AG04450 (cell line): Measurements from ENCODE around the gene DDX24. TPM values are rescaled to one million over a fixed set of nuclear protein-coding genes. Genes with fewer than 3 reads are reported as not detected.

Experiments
- CTCF ChIA-PET: fragments of 300-600, 350-600 bp; formaldehyde crosslinking; extraction: SDS; loops from one replicate; lab custom pipeline; 2022; ENCODE audit warnings: antibody characterized with exemption, inconsistent platforms; lab: Charles Lee
- POLR2A ChIA-PET: fragments of 350-600 bp; formaldehyde crosslinking; extraction: SDS; loops from one replicate; lab custom pipeline; 2021; ENCODE audit warnings: antibody characterized with exemption, inconsistent platforms; lab: Yijun Ruan, JAX
- DNase-seq: peaks from one replicate; pipeline ENCODE4 v3.0.0-alpha.2; 2011; ENCODE audit warnings: low read depth, low spot score
- H3K27ac ChIP-seq: one replicate; pipeline ENCODE4 v1.5.1; 2012; ENCODE audit warnings: low read depth, low read length, control low read depth
- H3K27me3 ChIP-seq: one replicate; pipeline ENCODE4 v1.6.0; 2012; ENCODE audit warnings: low read length; ENCODE audit not compliant: control insufficient read depth, insufficient read depth
- H3K4me3 ChIP-seq: 2 replicates; pipeline ENCODE4 v1.5.1; 2011; ENCODE audit warnings: mild to moderate bottlenecking, low read depth, low read length, control low read depth
- H3K9me3 ChIP-seq: 2 replicates; pipeline ENCODE4 v1.5.1; 2012; ENCODE audit warnings: low read length; ENCODE audit not compliant: control insufficient read depth, insufficient read depth
- polyA plus RNA-seq: library from polyadenylated mRNA; depleted of rRNA; stranded (reverse); fragments of >200 nt; gene quantifications from 2 replicates; pipeline ENCODE4 v1.2.3, GENCODE V29; 2011
- TF ChIP-seq, protein P1 (sequence below): IDR thresholded peaks from 2 replicates; pipeline ENCODE4 v1.5.1; 2011; ENCODE audit warnings: low read depth, low read length, control low read depth, inconsistent platforms

The DDX24 gene
- polyA plus RNA-seq, 1 experiment, result 159 TPM

DNA sequence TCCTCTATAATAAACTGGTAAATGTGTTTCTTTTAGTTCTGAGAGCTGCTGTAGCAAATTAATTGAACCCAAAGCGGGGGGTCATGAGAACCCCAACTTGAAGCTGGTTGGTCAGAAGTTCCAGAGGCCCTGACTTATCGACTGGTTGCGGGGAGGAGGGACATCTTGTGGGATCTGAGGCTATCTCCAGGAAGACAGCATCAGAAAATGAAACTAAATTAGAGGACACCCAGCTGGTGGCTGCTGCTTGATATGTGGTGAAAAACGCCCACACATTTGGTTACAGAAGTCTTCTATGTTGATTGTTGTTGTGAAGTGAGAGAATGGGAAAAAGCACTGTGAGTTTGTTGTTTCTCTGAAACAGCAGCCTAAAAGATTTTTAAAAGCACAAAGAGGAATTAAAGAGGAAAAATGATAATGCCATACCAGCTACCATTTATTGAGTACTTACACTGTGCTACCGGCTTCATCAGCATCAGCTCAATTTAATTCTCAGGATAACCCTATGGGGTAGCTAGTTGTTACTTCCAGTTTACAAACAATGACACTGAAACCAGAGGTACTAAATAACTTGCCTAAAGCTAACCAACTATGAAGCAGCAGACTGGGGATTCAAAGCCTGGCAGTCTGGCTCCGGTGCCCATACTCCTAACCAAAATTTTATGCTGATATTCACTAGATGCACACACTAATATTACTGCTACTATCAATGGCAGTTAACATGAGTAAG, 24.3 kb downstream of the DDX24 start:
- no peaks in the 10 kb centered on the region for H3K27me3 ChIP-seq
- H3K9me3 ChIP-seq, result no peaks in the 10 kb centered on the region
- DNase-seq, result no peak
- ChIA-PET CTCF (interaction anchor here (0.7 to 4.1 kb wide), 4 partner anchors 20 to 80 kb away, joined by 3 to 18 read pairs (median 11); no protein-coding TSS in a partner anchor), POLR2A (no interaction called here)
- no peak overlapping the region for H3K27ac ChIP-seq
- H3K4me3 ChIP-seq, result no peak overlapping the region
- TF ChIP-seq, protein P1, sequence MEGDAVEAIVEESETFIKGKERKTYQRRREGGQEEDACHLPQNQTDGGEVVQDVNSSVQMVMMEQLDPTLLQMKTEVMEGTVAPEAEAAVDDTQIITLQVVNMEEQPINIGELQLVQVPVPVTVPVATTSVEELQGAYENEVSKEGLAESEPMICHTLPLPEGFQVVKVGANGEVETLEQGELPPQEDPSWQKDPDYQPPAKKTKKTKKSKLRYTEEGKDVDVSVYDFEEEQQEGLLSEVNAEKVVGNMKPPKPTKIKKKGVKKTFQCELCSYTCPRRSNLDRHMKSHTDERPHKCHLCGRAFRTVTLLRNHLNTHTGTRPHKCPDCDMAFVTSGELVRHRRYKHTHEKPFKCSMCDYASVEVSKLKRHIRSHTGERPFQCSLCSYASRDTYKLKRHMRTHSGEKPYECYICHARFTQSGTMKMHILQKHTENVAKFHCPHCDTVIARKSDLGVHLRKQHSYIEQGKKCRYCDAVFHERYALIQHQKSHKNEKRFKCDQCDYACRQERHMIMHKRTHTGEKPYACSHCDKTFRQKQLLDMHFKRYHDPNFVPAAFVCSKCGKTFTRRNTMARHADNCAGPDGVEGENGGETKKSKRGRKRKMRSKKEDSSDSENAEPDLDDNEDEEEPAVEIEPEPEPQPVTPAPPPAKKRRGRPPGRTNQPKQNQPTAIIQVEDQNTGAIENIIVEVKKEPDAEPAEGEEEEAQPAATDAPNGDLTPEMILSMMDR, result no peak

DNA sequence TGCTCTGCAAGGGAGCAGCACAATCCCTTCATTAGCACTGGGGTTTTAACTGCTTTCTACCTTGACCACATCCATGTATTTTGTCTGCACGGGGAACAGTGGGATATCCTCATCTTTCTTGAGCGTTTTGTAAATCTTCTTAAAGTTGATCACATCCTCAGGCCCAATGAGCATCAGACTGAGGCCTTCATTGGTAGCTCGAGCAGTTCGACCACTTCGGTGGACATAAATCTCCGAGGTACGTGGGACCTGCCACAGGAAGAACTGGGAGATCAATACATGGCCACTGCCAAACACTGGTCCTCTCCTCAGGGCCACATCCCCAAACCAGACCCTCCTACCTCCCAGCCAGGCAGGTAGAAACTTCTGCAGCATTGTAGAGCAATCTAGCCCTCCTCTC, 26.1 kb downstream of the DDX24 start:
- H3K27ac ChIP-seq, result no peak overlapping the region
- no peaks in the 10 kb centered on the region for H3K9me3 ChIP-seq
- POLR2A ChIA-PET, result no interaction called here
- no peaks in the 10 kb centered on the region for H3K27me3 ChIP-seq
- CTCF ChIA-PET, result interaction anchor here (5.8 kb wide), 1 partner anchor 81 kb away, joined by 68 read pairs; no protein-coding TSS in a partner anchor
- TF ChIP-seq, protein P1, result no peak
- no peak for DNase-seq
- no peak overlapping the region for H3K4me3 ChIP-seq

DNA sequence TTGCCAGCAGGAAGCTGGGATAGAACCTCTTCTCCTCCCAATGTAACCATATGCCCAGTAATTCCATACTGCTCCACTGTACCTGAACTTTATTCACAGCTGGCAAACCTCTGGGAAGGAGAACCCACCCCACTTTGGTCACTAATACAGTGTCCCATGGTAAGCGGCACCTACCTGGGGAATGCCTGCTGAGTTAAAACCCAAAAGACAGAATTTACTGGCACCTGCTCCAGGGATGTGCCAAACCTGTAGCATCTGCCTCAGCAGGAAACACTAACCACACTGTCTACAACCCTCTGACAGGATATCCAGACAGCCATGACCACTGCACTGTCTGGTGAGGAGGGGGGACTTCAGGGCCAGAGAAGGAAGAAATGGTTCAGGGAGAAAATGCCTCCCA, 26.6 kb downstream of the DDX24 start:
- CTCF ChIA-PET, result interaction anchor here (2.6 to 5.8 kb wide), 2 partner anchors 82 to 115 kb away, joined by 13 to 68 read pairs; no protein-coding TSS in a partner anchor

DNA sequence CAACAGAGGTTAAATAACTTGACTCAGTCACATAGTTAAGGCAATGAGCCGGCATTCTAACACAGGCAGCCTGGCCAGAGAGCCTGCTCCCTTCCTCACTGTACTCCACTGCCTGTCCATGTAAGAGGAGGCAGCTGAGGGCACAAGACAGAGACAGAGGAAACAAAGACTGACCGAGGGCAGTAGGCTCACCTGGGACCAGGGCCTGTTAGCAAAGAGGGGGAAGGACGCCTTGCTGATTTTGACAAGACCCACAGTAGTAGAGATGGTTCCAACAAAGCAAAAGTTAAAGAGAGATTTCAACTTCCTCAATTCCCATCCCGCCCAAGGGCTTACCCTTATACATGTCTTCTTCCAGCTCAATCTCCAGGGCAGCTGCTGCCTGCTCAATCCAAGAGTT, 28.3 kb downstream of the DDX24 start:
- CTCF ChIA-PET, result interaction anchor here (0.6 to 9.6 kb wide), 5 partner anchors 8 to 113 kb away, joined by 3 to 68 read pairs (median 26); no protein-coding TSS in a partner anchor
- POLR2A ChIA-PET, result no interaction called here

More for the DNA sequence above, 26.6 kb downstream of the DDX24 start:
- POLR2A ChIA-PET, result no interaction called here
- Histone ChIP-seq H3K9me3 (no peaks in the 10 kb centered on the region), H3K27me3 (no peaks in the 10 kb centered on the region), H3K4me3 (no peak overlapping the region), H3K27ac (no peak overlapping the region)
- no peak for DNase-seq
- TF ChIP-seq, protein P1, result no peak

More for the DNA sequence above, 28.3 kb downstream of the DDX24 start:
- TF ChIP-seq, protein P1, result no peak
- H3K27me3 ChIP-seq, result no peaks in the 10 kb centered on the region
- no peaks in the 10 kb centered on the region for H3K9me3 ChIP-seq
- DNase-seq, result no peak
- H3K27ac ChIP-seq, result no peak overlapping the region
- no peak overlapping the region for H3K4me3 ChIP-seq
